HuH-7.5 (cell line): ENCODE measurements around the gene CD2.

Experiments
- DNase-seq: peaks from one replicate; pipeline ENCODE4 v3.0.0; 2011; ENCODE audit warnings: low spot score

Gene CD2

GRCh38 chr1:116754198-116754977 lies at the start of gene CD2:
TSS of gene CD2 (plus strand) at chr1:116754430. CDS start at chr1:116754493, 63 bp downstream.
- DNase-seq: no peak

GRCh38 chr1:116706123-116706522 lies 48.1 kb upstream of the CD2 start:
- DNase-seq: no peak

GRCh38 chr1:116706841-116707240 lies 47.4 kb upstream of the CD2 start:
- DNase-seq: no peak

GRCh38 chr1:116708255-116708900 lies 45.9 kb upstream of the CD2 start:
- DNase-seq: no peak

- DNase-seq: no peak
Measured at GRCh38 chr1:116709666-116710167, 44.5 kb upstream of the CD2 start.

- DNase-seq: no peak
Measured at GRCh38 chr1:116710420-116711262, 43.6 kb upstream of the CD2 start.

GRCh38 chr1:116711263-116711840 lies 42.9 kb upstream of the CD2 start:
- no peak for DNase-seq

- DNase-seq: no peak
Measured at GRCh38 chr1:116712510-116712909, 41.7 kb upstream of the CD2 start.

- DNase-seq: no peak
Measured at GRCh38 chr1:116713474-116713873, 40.8 kb upstream of the CD2 start.

GRCh38 chr1:116716391-116716790 lies 37.8 kb upstream of the CD2 start:
- DNase-seq: no peak

- no peak for DNase-seq
Measured at GRCh38 chr1:116717318-116717717, 36.9 kb upstream of the CD2 start.

GRCh38 chr1:116720364-116721038 lies 33.7 kb upstream of the CD2 start:
- no peak for DNase-seq

- DNase-seq: no peak
Measured at GRCh38 chr1:116721039-116721405, 33.2 kb upstream of the CD2 start.

GRCh38 chr1:116721451-116722007 lies 32.7 kb upstream of the CD2 start:
- DNase-seq: no peak

- DNase-seq: no peak
Measured at GRCh38 chr1:116722016-116722838, 32.0 kb upstream of the CD2 start.

- DNase-seq: peak; percentile 16
Measured at GRCh38 chr1:116724765-116725375, 29.4 kb upstream of the CD2 start.

GRCh38 chr1:116725798-116726197 lies 28.4 kb upstream of the CD2 start:
- DNase-seq: no peak

- DNase-seq: no peak
Measured at GRCh38 chr1:116726872-116727820, 27.1 kb upstream of the CD2 start.

- DNase-seq: no peak
Measured at GRCh38 chr1:116731439-116731838, 22.8 kb upstream of the CD2 start.
